Stomach smooth muscle (tissue), 2 donors: Measurements from ENCODE around the gene TMEM132C.

Experiments
- H3K27ac ChIP-seq: one replicate; pipeline ENCODE4 v1.7.0; 2013; ENCODE audit warnings: mild to moderate bottlenecking, low read length, inconsistent platforms
- H3K27me3 ChIP-seq, 2 donors: one replicate each; pipeline ENCODE4 v1.7.0; 2013; ENCODE audit warnings: low read length in 2 of 2; ENCODE audit not compliant: insufficient read depth in 2 of 2, control insufficient read depth in 1 of 2
- H3K36me3 ChIP-seq, 2 donors: one replicate each; pipeline ENCODE4 v1.7.0; 2013; ENCODE audit warnings: low read length in 2 of 2; ENCODE audit not compliant: control insufficient read depth in 2 of 2, insufficient read depth in 2 of 2
- H3K4me1 ChIP-seq: one replicate; pipeline ENCODE4 v1.7.0; 2013; ENCODE audit warnings: low read length; ENCODE audit not compliant: control insufficient read depth, insufficient read depth
- H3K4me3 ChIP-seq, 2 donors: one replicate each; pipeline ENCODE4 v1.7.0; 2013; ENCODE audit warnings: low read length in 2 of 2
- H3K9ac ChIP-seq, 2 donors: one replicate each; pipeline ENCODE4 v1.7.0; 2013; ENCODE audit warnings: low read length in 2 of 2, mild to moderate bottlenecking in 1 of 2
- H3K9me3 ChIP-seq, 2 donors: one replicate each; pipeline ENCODE4 v1.7.0; 2013; ENCODE audit warnings: low read length in 2 of 2; ENCODE audit not compliant: control insufficient read depth in 2 of 2
- donor health status: healthy.
- donor health status: Pancreatic carcinoma.

TMEM132C gene

GRCh38 chr12:128518644-128519043, 251.7 kb downstream of the TMEM132C start:
- H3K27me3 ChIP-seq, result no peaks in the 10 kb centered on the region
- no peak overlapping the region for H3K9ac ChIP-seq
- H3K4me3 ChIP-seq, result no peak overlapping the region
- no peak overlapping the region for H3K27ac ChIP-seq
- no peaks in the 10 kb centered on the region for H3K4me1 ChIP-seq
- H3K36me3 ChIP-seq, result no peaks in the 10 kb centered on the region
- H3K9me3 ChIP-seq, result peaks cover 3 to 5% of the 10 kb centered on the region in 2 donors

- Histone ChIP-seq H3K27me3 (no peaks in the 10 kb centered on the region), H3K9me3 (peaks cover 3 to 5% of the 10 kb centered on the region in 2 donors), H3K27ac (no peak overlapping the region), H3K36me3 (no peaks in the 10 kb centered on the region), H3K4me1 (no peaks in the 10 kb centered on the region), H3K9ac (no peak overlapping the region), H3K4me3 (no peak overlapping the region)
Measured at GRCh38 chr12:128519426-128519825, 252.5 kb downstream of the TMEM132C start.

- H3K4me3 ChIP-seq, result no peak overlapping the region
- H3K27ac ChIP-seq, result no peak overlapping the region
- H3K27me3 ChIP-seq, result no peaks in the 10 kb centered on the region
- H3K36me3 ChIP-seq, result no peaks in the 10 kb centered on the region
- H3K9me3 ChIP-seq, result peaks cover 0 to 3% of the 10 kb centered on the region in 2 donors
- H3K9ac ChIP-seq, result no peak overlapping the region
- no peaks in the 10 kb centered on the region for H3K4me1 ChIP-seq
Measured at GRCh38 chr12:128521981-128522380, 255.0 kb downstream of the TMEM132C start.

GRCh38 chr12:128524439-128524838, 257.5 kb downstream of the TMEM132C start:
- Histone ChIP-seq H3K4me1 (no peaks in the 10 kb centered on the region), H3K9ac (no peak overlapping the region), H3K36me3 (no peaks in the 10 kb centered on the region), H3K9me3 (peaks cover 0 to 3% of the 10 kb centered on the region in 2 donors), H3K4me3 (no peak overlapping the region), H3K27ac (no peak overlapping the region), H3K27me3 (no peaks in the 10 kb centered on the region)

- no peak overlapping the region for H3K4me3 ChIP-seq
- H3K36me3 ChIP-seq, result no peaks in the 10 kb centered on the region
- H3K4me1 ChIP-seq, result no peaks in the 10 kb centered on the region
- no peaks in the 10 kb centered on the region for H3K27me3 ChIP-seq
- no peaks in the 10 kb centered on the region for H3K9me3 ChIP-seq
- no peak overlapping the region for H3K9ac ChIP-seq
- no peak overlapping the region for H3K27ac ChIP-seq
Measured at GRCh38 chr12:128531170-128531569, 264.2 kb downstream of the TMEM132C start.

- Histone ChIP-seq H3K27me3 (no peaks in the 10 kb centered on the region), H3K4me1 (no peaks in the 10 kb centered on the region), H3K9me3 (peaks cover 3 to 8% of the 10 kb centered on the region in 2 donors), H3K9ac (no peak overlapping the region), H3K4me3 (no peak overlapping the region), H3K36me3 (no peaks in the 10 kb centered on the region), H3K27ac (no peak overlapping the region)
Measured at GRCh38 chr12:128534906-128535305, 267.9 kb downstream of the TMEM132C start.

GRCh38 chr12:128536810-128537209, 269.8 kb downstream of the TMEM132C start:
- H3K9ac ChIP-seq, result no peak overlapping the region
- H3K4me1 ChIP-seq, result no peaks in the 10 kb centered on the region
- H3K27me3 ChIP-seq, result no peaks in the 10 kb centered on the region
- H3K27ac ChIP-seq, result no peak overlapping the region
- no peak overlapping the region for H3K4me3 ChIP-seq
- H3K9me3 ChIP-seq, result peaks cover 3 to 8% of the 10 kb centered on the region in 2 donors
- no peaks in the 10 kb centered on the region for H3K36me3 ChIP-seq

GRCh38 chr12:128537668-128538067, 270.7 kb downstream of the TMEM132C start:
- Histone ChIP-seq H3K27me3 (no peaks in the 10 kb centered on the region), H3K4me3 (no peak overlapping the region), H3K9me3 (peaks cover 3 to 8% of the 10 kb centered on the region in 2 donors), H3K4me1 (no peaks in the 10 kb centered on the region), H3K9ac (no peak overlapping the region), H3K36me3 (no peaks in the 10 kb centered on the region), H3K27ac (no peak overlapping the region)

GRCh38 chr12:128542844-128543243, 275.9 kb downstream of the TMEM132C start:
- H3K9me3 ChIP-seq, result no peaks in the 10 kb centered on the region
- H3K4me1 ChIP-seq, result no peaks in the 10 kb centered on the region
- H3K27ac ChIP-seq, result no peak overlapping the region
- no peak overlapping the region for H3K4me3 ChIP-seq
- H3K27me3 ChIP-seq, result no peaks in the 10 kb centered on the region
- no peak overlapping the region for H3K9ac ChIP-seq
- H3K36me3 ChIP-seq, result no peaks in the 10 kb centered on the region

- H3K4me3 ChIP-seq, result no peak overlapping the region
- no peak overlapping the region for H3K27ac ChIP-seq
- H3K9me3 ChIP-seq, result no peaks in the 10 kb centered on the region
- no peaks in the 10 kb centered on the region for H3K36me3 ChIP-seq
- no peaks in the 10 kb centered on the region for H3K27me3 ChIP-seq
- no peaks in the 10 kb centered on the region for H3K4me1 ChIP-seq
- no peak overlapping the region for H3K9ac ChIP-seq
Measured at GRCh38 chr12:128543460-128543859, 276.5 kb downstream of the TMEM132C start.

- Histone ChIP-seq H3K36me3 (no peaks in the 10 kb centered on the region), H3K9me3 (no peaks in the 10 kb centered on the region), H3K27me3 (no peaks in the 10 kb centered on the region), H3K4me1 (no peaks in the 10 kb centered on the region), H3K9ac (no peak overlapping the region), H3K27ac (no peak overlapping the region), H3K4me3 (no peak overlapping the region)
Measured at GRCh38 chr12:128543971-128544370, 277.0 kb downstream of the TMEM132C start.
